ENCODE data around the gene PDIA6. TPM values are rescaled to one million over a fixed set of nuclear protein-coding genes. Genes with fewer than 3 reads are reported as not detected.

Gene PDIA6
- total RNA-seq, 1 experiment from 2014 or later: 149 TPM

GRCh38 chr2:10861765-10862164 is 49.2 kb upstream of the PDIA6 start:
- no peaks in the 10 kb centered on the region for H3K27me3 ChIP-seq (ENCODE audit: insufficient read depth, low read length)
- intact Hi-C loops (cut with micrococcal nuclease): no loop called here
- H3K4me3 ChIP-seq (replicated peaks in 1 of 2; ENCODE audit: low read depth in 1 of 2, low read length in 2 of 2): no peak overlapping the region
- ChIA-PET CTCF (no interaction called here), POLR2A (no interaction called here), RAD21 (ENCODE audit: low non-redundant PET in 1 of 2, low total read pairs in 2 of 2, uncharacterized antibody in 2 of 2, unreplicated experiment in 2 of 2) (no interaction called here)
- H2AFZ ChIP-seq (ENCODE audit: low read depth, low read length, poor library complexity, severe bottlenecking): no peak overlapping the region
- ATAC-seq (no peak), DNase-seq (ENCODE audit: low read depth, low spot score) (no peak)
- no peaks in the 10 kb centered on the region for H3K36me3 ChIP-seq (ENCODE audit: control insufficient read depth in 1 of 2, insufficient read depth in 2 of 2, low read length in 2 of 2)
- H3K4me1 ChIP-seq (ENCODE audit: control insufficient read depth in 1 of 2, insufficient read depth in 2 of 2, low read length in 2 of 2): no peaks in the 10 kb centered on the region
- H3K79me2 ChIP-seq (ENCODE audit: insufficient read depth, low read length): no peaks in the 10 kb centered on the region
- no peak overlapping the region for H3K4me2 ChIP-seq (ENCODE audit: low read length)
- BruUV-seq (replicated peaks): no TSS peak
- H3K27ac ChIP-seq (ENCODE audit: low read depth, low read length): no peak overlapping the region
- H3K9ac ChIP-seq (ENCODE audit: low read length): no peak overlapping the region
- TF ChIP-seq YY1 (IDR thresholded peaks at IDR 0.05; ENCODE audit: extremely low read depth, insufficient replicate concordance, low read depth, low read length) (no peak), ELF1 (IDR thresholded peaks at IDR 0.05; ENCODE audit: borderline replicate concordance, low read depth) (no peak), SRF (IDR thresholded peaks at IDR 0.05; ENCODE audit: low read depth) (no peak), ATF3 (IDR thresholded peaks at IDR 0.05) (no peak), REST (IDR thresholded peaks at IDR 0.05; ENCODE audit: low read depth) (no peak), ZNF274 (IDR thresholded peaks at IDR 0.05; ENCODE audit: low read depth, low read length) (no peak), JUND (IDR thresholded peaks at IDR 0.05) (no peak), EZH2 (IDR thresholded peaks at IDR 0.05) (no peak), TCF7L2 (IDR thresholded peaks at IDR 0.05; ENCODE audit: borderline replicate concordance, extremely low read depth, insufficient read depth, insufficient read length) (no peak), EGR1 (IDR thresholded peaks at IDR 0.05; ENCODE audit: low read depth) (no peak), CEBPB (IDR thresholded peaks at IDR 0.05; ENCODE audit: low read depth) (no peak), SP1 (IDR thresholded peaks at IDR 0.05; ENCODE audit: low read depth) (no peak), RAD21 (IDR thresholded peaks at IDR 0.05; ENCODE audit: low read depth) (no peak), POLR2AphosphoS5 (IDR thresholded peaks at IDR 0.05; ENCODE audit: low read depth, low read length) (no peak), SIN3A (IDR thresholded peaks at IDR 0.05; ENCODE audit: low read depth) (no peak), ZFX (IDR thresholded peaks at IDR 0.05) (no peak), EZH2phosphoT487 (IDR thresholded peaks at IDR 0.05; ENCODE audit: borderline replicate concordance) (no peak), POLR2A (IDR thresholded peaks at IDR 0.05; ENCODE audit: borderline replicate concordance, extremely low read depth, insufficient read depth, insufficient read length) (no peak)
- TF ChIP-seq, protein P1, sequence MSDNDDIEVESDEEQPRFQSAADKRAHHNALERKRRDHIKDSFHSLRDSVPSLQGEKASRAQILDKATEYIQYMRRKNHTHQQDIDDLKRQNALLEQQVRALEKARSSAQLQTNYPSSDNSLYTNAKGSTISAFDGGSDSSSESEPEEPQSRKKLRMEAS (IDR thresholded peaks at IDR 0.05): no peak
- TF ChIP-seq, protein P2, sequence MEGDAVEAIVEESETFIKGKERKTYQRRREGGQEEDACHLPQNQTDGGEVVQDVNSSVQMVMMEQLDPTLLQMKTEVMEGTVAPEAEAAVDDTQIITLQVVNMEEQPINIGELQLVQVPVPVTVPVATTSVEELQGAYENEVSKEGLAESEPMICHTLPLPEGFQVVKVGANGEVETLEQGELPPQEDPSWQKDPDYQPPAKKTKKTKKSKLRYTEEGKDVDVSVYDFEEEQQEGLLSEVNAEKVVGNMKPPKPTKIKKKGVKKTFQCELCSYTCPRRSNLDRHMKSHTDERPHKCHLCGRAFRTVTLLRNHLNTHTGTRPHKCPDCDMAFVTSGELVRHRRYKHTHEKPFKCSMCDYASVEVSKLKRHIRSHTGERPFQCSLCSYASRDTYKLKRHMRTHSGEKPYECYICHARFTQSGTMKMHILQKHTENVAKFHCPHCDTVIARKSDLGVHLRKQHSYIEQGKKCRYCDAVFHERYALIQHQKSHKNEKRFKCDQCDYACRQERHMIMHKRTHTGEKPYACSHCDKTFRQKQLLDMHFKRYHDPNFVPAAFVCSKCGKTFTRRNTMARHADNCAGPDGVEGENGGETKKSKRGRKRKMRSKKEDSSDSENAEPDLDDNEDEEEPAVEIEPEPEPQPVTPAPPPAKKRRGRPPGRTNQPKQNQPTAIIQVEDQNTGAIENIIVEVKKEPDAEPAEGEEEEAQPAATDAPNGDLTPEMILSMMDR (IDR thresholded peaks at IDR 0.05 in 2 of 3, conservative IDR thresholded peaks at IDR 0.05 in 1 of 3; ENCODE audit: borderline replicate concordance in 1 of 3, insufficient read depth in 1 of 3, low read depth in 2 of 3, low read length in 2 of 3): no peak
- no peaks in the 10 kb centered on the region for H3K9me3 ChIP-seq (ENCODE audit: control insufficient read depth in 1 of 2, insufficient read depth in 1 of 2, low read depth in 1 of 2, low read length in 2 of 2)
- H4K20me1 ChIP-seq (ENCODE audit: insufficient read depth): no peaks in the 10 kb centered on the region
- H3K9me2 ChIP-seq (ENCODE audit: insufficient read depth): no peaks in the 10 kb centered on the region
